ENCODE data around the gene UBB. TPM values are rescaled to one million over a fixed set of nuclear protein-coding genes. Genes with fewer than 3 reads are reported as not detected.

The UBB gene
- total RNA-seq, 1 experiment from 2014 or later: 1,609 TPM

GRCh38 chr17:16429083-16429482 lies 48.2 kb downstream of the UBB start:
- Histone ChIP-seq H3K56ac (ENCODE audit: insufficient read length, low read depth, low read length) (no peak overlapping the region), H4K91ac (ENCODE audit: insufficient read length, low read depth, low read length) (no peak overlapping the region), H4K8ac (replicated peaks; ENCODE audit: insufficient read length, low read depth, low read length) (no peak overlapping the region), H3K27ac (ENCODE audit: insufficient read length, low read depth, low read length) (no peak overlapping the region), H3K79me1 (ENCODE audit: insufficient read depth, low read depth, low read length, poor library complexity, severe bottlenecking) (no peaks in the 10 kb centered on the region), H3K4me1 (ENCODE audit: insufficient read depth, low read length) (no peaks in the 10 kb centered on the region; the same call in 1 of the 2 replicates), H2BK20ac (ENCODE audit: low read depth, low read length, poor library complexity, severe bottlenecking) (no peak overlapping the region), H3K9ac (ENCODE audit: extremely low read depth, insufficient read length, low read length) (no peak overlapping the region), H3K79me2 (ENCODE audit: insufficient read depth, low read length) (no peaks in the 10 kb centered on the region), H4K5ac (ENCODE audit: insufficient read length, low read depth, low read length) (no peak overlapping the region), H3K4ac (ENCODE audit: low read depth, low read length) (no peak overlapping the region), H2BK15ac (ENCODE audit: low read depth, low read length) (no peak overlapping the region), H3K9me3 (ENCODE audit: control insufficient read depth, low read depth, low read length) (no peaks in the 10 kb centered on the region), H3K23ac (ENCODE audit: insufficient read length, low read depth, low read length) (no peak overlapping the region), H4K20me1 (ENCODE audit: control insufficient read depth, insufficient read depth, insufficient read length) (no peaks in the 10 kb centered on the region), H3K27me3 (ENCODE audit: insufficient read depth, low read length) (no peaks in the 10 kb centered on the region), H2AFZ (ENCODE audit: low read length) (no peak overlapping the region), H2BK12ac (ENCODE audit: insufficient read length, low read depth, low read length) (no peak overlapping the region), H2AK5ac (ENCODE audit: insufficient read length, low read length) (no peak overlapping the region), H2BK5ac (ENCODE audit: insufficient read length, low read length) (no peak overlapping the region), H2BK120ac (ENCODE audit: low read depth, low read length, poor library complexity, severe bottlenecking) (no peak overlapping the region), H3K23me2 (ENCODE audit: insufficient read length, low read depth, low read length, poor library complexity, severe bottlenecking) (no peaks in the 10 kb centered on the region), H3T11ph (ENCODE audit: low read length) (no peak overlapping the region), H3K4me2 (ENCODE audit: insufficient read depth, insufficient read length, low read length) (no peak overlapping the region), H3K18ac (ENCODE audit: insufficient read length, low read depth, low read length) (no peak overlapping the region), H3K14ac (ENCODE audit: insufficient read depth, low read length) (no peak overlapping the region)
- H3K36me3 Mint-ChIP-seq (ENCODE audit: insufficient read depth in 1 of 3, low read depth in 3 of 3): no peaks in the 10 kb centered on the region; a peak in 1 of 7 replicates
- DNase-seq: no peak
- H3K4me3 Mint-ChIP-seq: no peak overlapping the region
- TF ChIP-seq, protein P1, sequence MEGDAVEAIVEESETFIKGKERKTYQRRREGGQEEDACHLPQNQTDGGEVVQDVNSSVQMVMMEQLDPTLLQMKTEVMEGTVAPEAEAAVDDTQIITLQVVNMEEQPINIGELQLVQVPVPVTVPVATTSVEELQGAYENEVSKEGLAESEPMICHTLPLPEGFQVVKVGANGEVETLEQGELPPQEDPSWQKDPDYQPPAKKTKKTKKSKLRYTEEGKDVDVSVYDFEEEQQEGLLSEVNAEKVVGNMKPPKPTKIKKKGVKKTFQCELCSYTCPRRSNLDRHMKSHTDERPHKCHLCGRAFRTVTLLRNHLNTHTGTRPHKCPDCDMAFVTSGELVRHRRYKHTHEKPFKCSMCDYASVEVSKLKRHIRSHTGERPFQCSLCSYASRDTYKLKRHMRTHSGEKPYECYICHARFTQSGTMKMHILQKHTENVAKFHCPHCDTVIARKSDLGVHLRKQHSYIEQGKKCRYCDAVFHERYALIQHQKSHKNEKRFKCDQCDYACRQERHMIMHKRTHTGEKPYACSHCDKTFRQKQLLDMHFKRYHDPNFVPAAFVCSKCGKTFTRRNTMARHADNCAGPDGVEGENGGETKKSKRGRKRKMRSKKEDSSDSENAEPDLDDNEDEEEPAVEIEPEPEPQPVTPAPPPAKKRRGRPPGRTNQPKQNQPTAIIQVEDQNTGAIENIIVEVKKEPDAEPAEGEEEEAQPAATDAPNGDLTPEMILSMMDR (conservative IDR thresholded peaks at IDR 0.05): no peak
- H3K27ac Mint-ChIP-seq: no peak overlapping the region
- peaks cover 2% of the 10 kb centered on the region for H3K27me3 Mint-ChIP-seq (ENCODE audit: low read depth)
- peaks cover 0 to 4% of the 10 kb centered on the region in 2 experiments; a peak in 3 of 4 replicates for H3K4me1 Mint-ChIP-seq
- no peaks in the 10 kb centered on the region; a peak in 1 of 5 replicates for H3K9me3 Mint-ChIP-seq
- no CpG with 5 or more reads among the region's 9 CpGs for WGBS (ENCODE audit: extremely low coverage, insufficient read length, low lambda C conversion rate)
